Esophagus squamous epithelium (tissue), 5 donors: ENCODE measurements around the gene TAF4B. TPM values are rescaled to one million over a fixed set of nuclear protein-coding genes. Genes with fewer than 3 reads are reported as not detected.

Experiments used
- DNase-seq: peaks from one replicate; lab custom pipeline; 2025; lab: John Stamatoyannopoulos, UW
- H3K27ac ChIP-seq, 4 donors: fragments of 200-600 bp; sonication (generic); one replicate each; pipeline ENCODE4 v1.5.1; 2016 to 2019; ENCODE audit warnings: mild to moderate bottlenecking in 1 of 4
- H3K27me3 ChIP-seq, 4 donors: fragments of 200-600 bp; sonication (generic); 1 replicate in 3 of 4; 2 replicates in 1 of 4; pipeline versions ENCODE4 v1.5.1 to v1.6.0; 2017 to 2021; ENCODE audit warnings: antibody characterized with exemption in 1 of 4
- H3K36me3 ChIP-seq, 3 donors: fragments of 200-600 bp; sonication (generic); one replicate each; pipeline ENCODE4 v1.5.1; 2016 to 2019
- H3K4me1 ChIP-seq, 3 donors: fragments of 200-600 bp; sonication (generic); one replicate each; pipeline ENCODE4 v1.5.1; 2017 to 2019
- H3K4me3 ChIP-seq, 4 donors: fragments of 200-600 bp; sonication (generic); 1 replicate in 3 of 4; 2 replicates in 1 of 4; pipeline ENCODE4 v1.5.1; 2016 to 2019; ENCODE audit warnings: mild to moderate bottlenecking in 2 of 4, moderate library complexity in 1 of 4
- H3K9me3 ChIP-seq, 3 donors: fragments of 200-600 bp; sonication (generic); one replicate each; pipeline ENCODE4 v1.5.1; 2016 to 2019
- POLR2A ChIP-seq, 4 donors: fragments of 450-650 bp; IDR thresholded peaks; one replicate each; pipeline ENCODE4 v1.6.1; 2017; ENCODE audit warnings: antibody characterized with exemption in 4 of 4, mild to moderate bottlenecking in 4 of 4, moderate library complexity in 3 of 4
- WGBS, 2 donors: methylation state at CpG; one replicate each; pipeline ENCODE4 v1.1.5; 2018; 5-methylcytosine and 5-hydroxymethylcytosine counted together
- intact Hi-C: fragments of 100-400 bp; cut with DNase I; formaldehyde crosslinking; loops from one replicate; pipeline ENCODE4 v1.15.0; 2022
- total RNA-seq, 4 donors: library from RNA; depleted of rRNA; stranded (reverse); fragments of >200 nt; gene quantifications; one replicate each; pipeline ENCODE4 v1.1.0, GENCODE V29; 2016
- TF ChIP-seq, protein P1 (sequence below), 6 experiments: fragments of 450-650 bp in 4 of 6; fragments of 200-600 bp in 2 of 6; sonication (generic) in 2 of 6; IDR thresholded peaks; one replicate each; pipeline ENCODE4 v1.5.1; 2016 to 2019; ENCODE audit warnings: antibody characterized with exemption in 6 of 6, mild to moderate bottlenecking in 4 of 6, moderate library complexity in 4 of 6
- donor health status: DM: yes; HTN: yes; CAD: no.

Gene TAF4B
- total RNA-seq, 4 donors from 2014 or later: 5.9 to 20.2 (median 7.0) TPM

DNA sequence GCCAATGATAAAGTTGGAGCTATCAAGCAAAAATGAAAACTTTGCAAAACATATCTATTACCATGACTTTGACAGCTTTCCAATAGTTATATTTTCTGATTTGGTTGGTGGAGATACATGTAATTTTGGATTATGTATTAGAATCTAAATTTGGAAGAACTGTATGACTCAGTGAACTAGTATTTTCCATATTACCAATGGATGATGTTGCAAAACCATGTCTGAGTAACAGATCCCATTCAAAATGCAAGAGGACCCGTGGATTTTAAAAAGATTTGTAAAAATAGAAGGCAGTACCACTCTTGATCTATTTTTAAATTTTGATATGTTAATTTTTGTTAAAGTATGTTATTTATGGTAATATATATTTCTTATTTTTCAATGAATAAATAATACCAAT lies 83.0 kb downstream of the TAF4B start:
- 6 to 27% methylated on average over 1 of the region's 1 CpG for whole genome bisulfite sequencing, 2 donors
- intact Hi-C loops: no loop called here
- Histone ChIP-seq H3K27ac (no peak overlapping the region), H3K9me3 (no peaks in the 10 kb centered on the region), H3K27me3 (no peaks in the 10 kb centered on the region), H3K4me3 (no peak overlapping the region), H3K36me3 (no peaks in the 10 kb centered on the region), H3K4me1 (no peaks in the 10 kb centered on the region)
- no peak for DNase-seq
- no peak for TF ChIP-seq POLR2A (IDR thresholded peaks at IDR 0.05)
- TF ChIP-seq, protein P1, sequence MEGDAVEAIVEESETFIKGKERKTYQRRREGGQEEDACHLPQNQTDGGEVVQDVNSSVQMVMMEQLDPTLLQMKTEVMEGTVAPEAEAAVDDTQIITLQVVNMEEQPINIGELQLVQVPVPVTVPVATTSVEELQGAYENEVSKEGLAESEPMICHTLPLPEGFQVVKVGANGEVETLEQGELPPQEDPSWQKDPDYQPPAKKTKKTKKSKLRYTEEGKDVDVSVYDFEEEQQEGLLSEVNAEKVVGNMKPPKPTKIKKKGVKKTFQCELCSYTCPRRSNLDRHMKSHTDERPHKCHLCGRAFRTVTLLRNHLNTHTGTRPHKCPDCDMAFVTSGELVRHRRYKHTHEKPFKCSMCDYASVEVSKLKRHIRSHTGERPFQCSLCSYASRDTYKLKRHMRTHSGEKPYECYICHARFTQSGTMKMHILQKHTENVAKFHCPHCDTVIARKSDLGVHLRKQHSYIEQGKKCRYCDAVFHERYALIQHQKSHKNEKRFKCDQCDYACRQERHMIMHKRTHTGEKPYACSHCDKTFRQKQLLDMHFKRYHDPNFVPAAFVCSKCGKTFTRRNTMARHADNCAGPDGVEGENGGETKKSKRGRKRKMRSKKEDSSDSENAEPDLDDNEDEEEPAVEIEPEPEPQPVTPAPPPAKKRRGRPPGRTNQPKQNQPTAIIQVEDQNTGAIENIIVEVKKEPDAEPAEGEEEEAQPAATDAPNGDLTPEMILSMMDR (IDR thresholded peaks at IDR 0.05): no peak

DNA sequence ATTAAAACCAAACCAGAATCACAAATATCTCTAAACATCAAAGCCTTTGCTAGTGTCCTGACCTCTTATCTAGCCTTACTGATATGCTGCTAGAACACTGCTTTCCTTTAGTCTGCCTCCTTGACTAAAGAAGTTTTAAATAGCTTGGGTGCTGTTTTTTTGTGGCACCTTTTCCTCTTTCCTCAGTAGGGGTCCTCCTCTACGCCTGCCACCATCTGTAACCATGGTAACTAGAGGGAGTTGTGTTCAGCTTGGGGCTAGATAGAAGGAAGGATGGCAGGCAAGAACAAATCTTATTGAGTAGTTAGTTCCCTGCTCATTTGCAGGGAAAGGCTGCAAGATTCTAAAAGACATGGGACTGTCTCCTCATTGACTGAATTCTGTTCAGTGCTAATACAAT lies 86.0 kb downstream of the TAF4B start:
- H3K36me3 ChIP-seq: peaks cover 0 to 1% (median 0%) of the 10 kb centered on the region in 3 donors
- intact Hi-C loops: no loop called here
- TF ChIP-seq POLR2A (IDR thresholded peaks at IDR 0.05): no peak
- TF ChIP-seq, protein P1 (IDR thresholded peaks at IDR 0.05): no peak

DNA sequence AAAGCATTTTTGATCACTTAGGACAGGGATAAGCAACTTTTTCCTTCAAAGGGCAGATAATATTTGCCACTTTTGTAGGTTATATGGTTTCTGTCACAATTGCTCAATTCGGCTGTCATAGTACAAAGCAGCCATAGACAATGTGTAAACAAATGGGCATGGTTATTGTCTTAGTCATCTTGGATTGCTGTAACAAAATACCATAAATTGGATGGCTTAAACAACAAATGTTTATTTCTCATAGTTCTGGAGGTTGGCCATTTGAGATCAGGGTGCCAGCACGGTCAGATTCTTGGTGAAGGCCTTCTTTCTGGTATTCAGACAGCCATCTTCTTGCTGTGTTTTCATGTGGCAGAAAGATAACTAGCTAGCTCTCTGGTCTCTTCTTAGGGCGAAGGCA lies 91.2 kb downstream of the TAF4B start:
- H3K4me3 ChIP-seq: no peak overlapping the region
- H3K27ac ChIP-seq: no peak overlapping the region
- no peak for DNase-seq
- intact Hi-C loops: no loop called here
- no peaks in the 10 kb centered on the region for H3K4me1 ChIP-seq
- 89 to 91% methylated on average over 3 of the region's 3 CpGs for WGBS, 2 donors
- H3K27me3 ChIP-seq: no peaks in the 10 kb centered on the region
- no peaks in the 10 kb centered on the region for H3K9me3 ChIP-seq
- peaks cover 0 to 19% (median 0%) of the 10 kb centered on the region in 3 donors for H3K36me3 ChIP-seq
- no peak for TF ChIP-seq POLR2A (IDR thresholded peaks at IDR 0.05)
- TF ChIP-seq, protein P1 (IDR thresholded peaks at IDR 0.05): no peak

More for the DNA sequence above, 86.0 kb downstream of the TAF4B start:
- Histone ChIP-seq H3K27ac (no peak overlapping the region), H3K27me3 (no peaks in the 10 kb centered on the region), H3K4me3 (no peak overlapping the region), H3K9me3 (no peaks in the 10 kb centered on the region), H3K4me1 (no peaks in the 10 kb centered on the region)
- WGBS, 2 donors: 86 to 100% methylated on average over 1 of the region's 1 CpG
- no peak for DNase-seq

DNA sequence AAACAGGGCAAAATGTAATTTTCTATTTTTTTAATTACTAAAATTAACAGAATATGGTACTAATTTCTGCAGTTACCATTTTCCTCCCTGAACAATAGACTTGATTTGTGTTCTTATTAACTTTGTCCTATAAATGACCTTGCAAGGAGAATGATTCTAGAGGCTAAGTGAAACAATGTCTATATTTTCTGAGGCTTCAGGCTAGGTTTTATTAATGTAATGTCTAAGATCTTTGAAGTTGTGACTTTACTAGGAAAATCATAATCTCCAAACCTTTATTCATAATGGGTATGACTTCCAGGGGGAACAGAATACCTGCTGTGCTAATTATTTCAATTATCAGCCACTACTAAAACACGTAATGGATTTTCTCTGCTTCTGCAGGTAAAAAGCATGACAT lies 94.4 kb downstream of the TAF4B start:
- 88 to 91% methylated on average over 1 of the region's 1 CpG for WGBS, 2 donors

DNA sequence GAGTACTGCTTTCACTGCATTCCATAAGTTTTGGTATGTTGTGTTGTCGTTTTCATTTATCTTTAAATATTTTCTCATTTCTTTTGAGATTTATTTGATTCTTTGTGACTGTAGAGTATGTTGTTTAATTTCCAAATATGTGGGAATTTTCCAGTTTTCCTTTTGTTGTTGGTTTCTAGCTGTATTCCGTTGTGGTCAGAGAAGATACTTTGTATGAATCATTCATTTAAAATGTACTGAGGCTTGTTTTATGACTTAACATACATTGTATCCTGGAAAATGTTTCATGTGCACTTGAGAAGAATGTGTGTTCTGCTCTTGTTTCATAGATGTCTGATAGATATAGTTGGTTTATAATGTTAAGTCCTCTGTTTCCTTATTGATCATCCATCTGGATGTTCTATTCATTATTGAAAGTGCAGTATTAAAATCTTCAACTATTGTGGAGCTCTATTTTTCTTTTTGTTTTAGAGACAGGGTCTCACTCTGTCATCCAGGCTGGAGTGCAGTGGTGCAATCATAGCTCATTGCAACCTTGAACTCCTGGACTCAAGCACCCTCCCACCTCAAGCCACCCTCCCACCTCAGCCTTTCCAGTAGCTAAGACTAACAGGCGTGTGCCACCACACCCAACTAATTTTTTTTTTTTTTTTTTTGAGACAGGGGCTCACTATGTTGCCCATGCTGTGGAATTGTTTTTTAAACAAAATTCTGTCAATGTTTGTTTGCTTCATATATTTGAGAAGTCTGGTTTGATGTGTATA lies 96.8 kb downstream of the TAF4B start:
- peaks cover 0 to 31% (median 0%) of the 10 kb centered on the region in 3 donors for H3K36me3 ChIP-seq
- no peak for DNase-seq
- intact Hi-C loops: no loop called here
- no peaks in the 10 kb centered on the region for H3K9me3 ChIP-seq
- WGBS, 2 donors: 85% methylated on average over 3 of the region's 3 CpGs
- H3K4me1 ChIP-seq: no peaks in the 10 kb centered on the region
- H3K4me3 ChIP-seq: no peak overlapping the region
- H3K27me3 ChIP-seq: no peaks in the 10 kb centered on the region
- TF ChIP-seq, protein P1 (IDR thresholded peaks at IDR 0.05): no peak
- TF ChIP-seq POLR2A (IDR thresholded peaks at IDR 0.05): no peak
- no peak overlapping the region for H3K27ac ChIP-seq

More for the DNA sequence above, 94.4 kb downstream of the TAF4B start:
- Histone ChIP-seq H3K27ac (no peak overlapping the region), H3K36me3 (peaks cover 0 to 22% (median 0%) of the 10 kb centered on the region in 3 donors), H3K4me3 (no peak overlapping the region), H3K4me1 (no peaks in the 10 kb centered on the region), H3K9me3 (no peaks in the 10 kb centered on the region), H3K27me3 (no peaks in the 10 kb centered on the region)
- intact Hi-C loops: no loop called here
- no peak for TF ChIP-seq POLR2A (IDR thresholded peaks at IDR 0.05)
- TF ChIP-seq, protein P1 (IDR thresholded peaks at IDR 0.05): no peak
- DNase-seq: no peak
